Astrocyte of the spinal cord (primary cell): Measurements from ENCODE around the gene PRMT3.

Experiments
- DNase-seq: peaks from one replicate; pipeline ENCODE4 v3.0.0; 2011; ENCODE audit warnings: low read depth, low spot score
- H3K4me3 ChIP-seq: 2 replicates; pipeline ENCODE4 v1.5.1; 2011; ENCODE audit warnings: low read depth, mild to moderate bottlenecking, low read length, moderate library complexity
- in situ Hi-C: cut with HindIII; loops from 2 replicates; pipeline ENCODE4 v1.10.0; 2017; ENCODE audit warnings: low sequenced_read_pairs
- TF ChIP-seq, protein P1 (sequence below): IDR thresholded peaks from 2 replicates; pipeline ENCODE4 v1.5.1; 2012; ENCODE audit warnings: low read depth, mild to moderate bottlenecking, low read length, inconsistent platforms

Gene PRMT3

DNA sequence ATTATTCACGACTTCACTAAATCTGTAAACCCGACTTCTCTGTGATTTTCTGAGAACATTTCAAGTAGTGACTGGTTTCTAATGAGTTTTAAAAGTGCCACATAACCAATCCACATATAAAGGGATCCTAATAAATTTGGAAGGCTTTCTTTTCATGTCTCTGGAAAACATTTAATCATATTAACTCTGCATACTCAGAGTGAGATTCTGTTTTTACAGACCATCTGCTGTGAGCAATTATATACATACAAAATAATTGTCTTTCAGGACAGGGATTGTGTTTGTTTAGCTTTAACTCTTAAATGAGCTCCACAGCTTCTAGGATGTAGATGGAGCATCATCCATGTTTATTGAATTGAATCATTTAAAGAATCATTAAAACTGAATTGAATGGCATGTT lies 65.1 kb downstream of the PRMT3 start:
- no peak overlapping the region for H3K4me3 ChIP-seq
- in situ Hi-C loops, result no loop called here
- no peak for DNase-seq
- TF ChIP-seq, protein P1, sequence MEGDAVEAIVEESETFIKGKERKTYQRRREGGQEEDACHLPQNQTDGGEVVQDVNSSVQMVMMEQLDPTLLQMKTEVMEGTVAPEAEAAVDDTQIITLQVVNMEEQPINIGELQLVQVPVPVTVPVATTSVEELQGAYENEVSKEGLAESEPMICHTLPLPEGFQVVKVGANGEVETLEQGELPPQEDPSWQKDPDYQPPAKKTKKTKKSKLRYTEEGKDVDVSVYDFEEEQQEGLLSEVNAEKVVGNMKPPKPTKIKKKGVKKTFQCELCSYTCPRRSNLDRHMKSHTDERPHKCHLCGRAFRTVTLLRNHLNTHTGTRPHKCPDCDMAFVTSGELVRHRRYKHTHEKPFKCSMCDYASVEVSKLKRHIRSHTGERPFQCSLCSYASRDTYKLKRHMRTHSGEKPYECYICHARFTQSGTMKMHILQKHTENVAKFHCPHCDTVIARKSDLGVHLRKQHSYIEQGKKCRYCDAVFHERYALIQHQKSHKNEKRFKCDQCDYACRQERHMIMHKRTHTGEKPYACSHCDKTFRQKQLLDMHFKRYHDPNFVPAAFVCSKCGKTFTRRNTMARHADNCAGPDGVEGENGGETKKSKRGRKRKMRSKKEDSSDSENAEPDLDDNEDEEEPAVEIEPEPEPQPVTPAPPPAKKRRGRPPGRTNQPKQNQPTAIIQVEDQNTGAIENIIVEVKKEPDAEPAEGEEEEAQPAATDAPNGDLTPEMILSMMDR, result no peak

DNA sequence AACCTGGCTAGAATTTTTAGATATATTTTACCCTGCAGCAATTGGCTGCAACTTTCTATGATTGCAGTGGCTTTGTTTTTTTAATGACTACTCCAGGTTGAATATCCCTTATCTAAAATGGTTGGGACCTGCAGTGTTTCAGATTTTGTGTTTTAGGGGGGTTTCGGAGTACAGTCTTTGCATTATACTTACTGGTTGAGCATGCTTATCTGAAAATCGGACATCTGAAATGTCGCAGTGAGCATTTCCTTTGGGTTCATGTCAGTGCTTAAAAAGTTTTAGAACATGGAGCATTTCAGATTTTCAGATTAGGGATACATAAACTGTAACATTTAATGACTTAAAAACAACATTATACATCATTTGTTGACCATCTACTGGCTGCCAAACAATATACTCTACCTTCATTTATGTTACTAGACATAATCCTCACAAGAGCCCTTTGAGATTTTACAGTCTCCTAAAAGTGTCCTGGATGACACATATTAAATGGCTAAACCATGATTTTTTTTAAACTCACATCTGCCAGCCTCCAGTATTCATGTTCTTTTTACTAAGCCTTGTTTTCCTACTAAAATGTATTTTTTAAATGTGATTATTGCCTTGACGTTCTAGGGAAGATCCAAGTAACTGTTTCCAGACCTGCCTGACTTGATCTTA lies 66.3 kb downstream of the PRMT3 start:
- no peak overlapping the region for H3K4me3 ChIP-seq
- in situ Hi-C loops, result no loop called here
- DNase-seq, result no peak
- TF ChIP-seq, protein P1, result no peak

DNA sequence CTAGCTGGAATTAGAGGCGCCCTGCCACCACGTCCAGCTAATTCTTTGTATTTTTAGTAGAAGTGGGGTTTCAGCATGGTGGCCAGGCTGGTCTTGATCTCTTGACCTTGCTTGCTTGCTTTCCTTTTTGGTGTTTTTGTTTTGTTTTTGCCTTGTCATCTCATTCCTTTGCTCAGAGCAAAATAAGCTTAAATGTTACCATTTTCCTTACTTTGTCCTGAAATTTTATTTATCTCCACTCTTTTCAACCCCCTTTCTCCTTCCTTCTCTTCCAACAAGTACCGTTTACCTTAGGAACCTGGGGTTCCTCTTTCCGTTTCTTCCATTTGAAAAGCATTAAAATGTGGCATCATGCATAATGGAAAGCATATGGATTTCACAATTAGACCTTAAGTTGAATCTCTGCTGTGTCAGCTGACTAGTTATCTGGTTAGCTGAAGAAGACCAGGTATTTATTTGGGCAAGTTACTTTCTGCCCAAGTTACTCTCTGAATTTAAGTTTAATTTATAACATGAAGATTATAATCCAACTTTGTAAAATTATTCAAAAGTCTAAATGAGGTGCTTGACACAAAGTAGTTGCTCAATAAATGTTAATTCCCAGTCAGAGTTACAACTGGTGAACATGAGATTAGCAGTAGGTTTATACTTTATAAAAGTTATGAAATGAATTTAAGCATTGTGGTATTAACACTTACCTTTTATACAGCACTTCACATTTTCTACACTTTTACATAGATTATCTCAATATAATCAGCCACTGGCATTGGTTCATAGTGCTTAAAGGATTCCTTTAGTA lies 69.7 kb downstream of the PRMT3 start:
- no peak overlapping the region for H3K4me3 ChIP-seq
- TF ChIP-seq, protein P1, result no peak
- in situ Hi-C loops, result no loop called here
- no peak for DNase-seq

DNA sequence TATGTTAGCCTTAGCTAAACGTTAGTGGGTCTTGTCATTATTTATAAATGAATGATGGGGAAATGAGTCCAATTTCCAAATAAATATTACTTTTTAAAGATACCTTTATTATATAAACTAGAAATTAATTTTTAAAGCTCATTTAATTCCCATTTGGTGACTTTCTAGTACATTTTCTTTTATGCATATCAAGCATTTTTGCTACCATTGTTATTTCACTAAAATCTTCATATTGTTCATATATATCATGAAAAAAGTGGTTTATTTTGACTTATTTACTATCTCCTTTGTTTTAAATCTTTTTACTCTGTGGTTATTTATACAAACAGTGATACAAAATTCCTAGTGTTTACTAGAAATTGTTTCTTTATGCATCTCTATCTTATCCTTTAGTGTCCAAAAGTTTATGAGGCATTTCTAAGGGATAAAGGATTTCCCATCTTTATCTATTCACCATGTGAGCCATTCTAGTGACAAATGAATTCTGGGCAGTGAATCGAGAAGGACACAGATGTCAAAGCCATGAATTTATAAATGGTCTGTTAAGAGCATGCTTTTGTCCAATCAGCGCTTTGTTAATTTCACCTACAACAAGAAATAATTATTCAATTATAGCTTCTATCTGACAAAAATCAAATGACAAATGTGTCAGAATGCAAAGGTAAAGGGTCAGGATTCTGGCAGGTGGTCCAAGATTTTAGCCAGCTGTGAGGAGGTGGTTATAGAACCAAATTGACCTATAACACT lies 70.6 kb downstream of the PRMT3 start:
- no peak overlapping the region for H3K4me3 ChIP-seq
- TF ChIP-seq, protein P1, result no peak
- in situ Hi-C loops, result no loop called here

DNA sequence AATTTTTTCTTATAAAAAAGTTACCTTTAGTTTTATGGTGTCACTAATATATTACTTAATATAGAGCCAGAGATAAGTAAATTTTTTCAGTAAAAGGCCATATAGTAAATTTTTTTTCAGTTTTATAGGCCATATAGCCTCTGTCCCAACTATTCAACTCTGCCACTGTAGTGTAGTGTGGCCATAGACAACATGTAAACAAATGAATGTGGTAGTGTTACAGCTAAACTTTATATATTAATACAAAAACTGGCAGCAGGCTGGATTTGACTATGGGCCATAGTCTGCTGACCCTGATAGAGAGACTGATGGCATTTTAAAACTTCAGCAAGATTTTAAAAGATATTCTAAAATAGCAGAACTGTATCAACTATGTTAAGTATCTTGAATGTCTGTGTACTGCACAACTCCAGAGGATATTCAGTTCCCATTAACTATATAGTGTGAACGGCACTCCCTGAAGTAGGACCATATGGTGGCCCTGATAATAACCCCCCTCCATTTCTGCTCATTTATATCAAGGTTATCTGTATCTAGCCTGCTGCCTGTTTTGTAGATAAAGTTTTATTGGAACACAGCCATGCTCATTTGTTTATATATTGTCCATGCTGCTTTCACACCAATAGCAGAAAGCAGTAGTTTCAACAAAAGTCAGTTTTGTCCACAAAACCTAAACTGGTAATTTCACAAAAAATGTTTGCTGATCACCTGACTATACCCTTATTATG lies 71.6 kb downstream of the PRMT3 start:
- in situ Hi-C loops, result no loop called here
- no peak for DNase-seq
- TF ChIP-seq, protein P1, result no peak
- no peak overlapping the region for H3K4me3 ChIP-seq

More for the DNA sequence above, 70.6 kb downstream of the PRMT3 start:
- no peak for DNase-seq

DNA sequence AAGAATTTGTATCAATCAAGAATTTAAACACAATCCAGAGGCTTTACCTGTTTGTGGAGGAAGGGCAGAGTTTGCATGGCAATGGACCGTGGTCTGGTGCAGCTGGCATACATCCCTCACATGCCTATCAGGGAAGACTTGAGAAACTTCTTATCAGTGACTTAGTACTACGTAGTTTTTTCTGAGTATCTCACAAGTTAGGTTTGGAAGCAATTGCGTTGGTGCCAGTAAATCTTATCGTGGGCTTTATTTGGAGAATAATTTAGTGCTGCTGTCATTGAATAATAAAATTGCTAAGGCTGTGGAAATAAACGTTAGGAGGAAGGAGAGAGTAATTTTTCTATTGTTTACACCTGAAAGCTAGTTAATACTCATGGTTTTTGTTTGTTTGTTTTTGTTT lies 72.3 kb downstream of the PRMT3 start:
- TF ChIP-seq, protein P1, result no peak
- H3K4me3 ChIP-seq, result no peak overlapping the region
- no peak for DNase-seq
- in situ Hi-C loops, result no loop called here
